Left renal cortex interstitium (tissue), 4 donors: Measurements from ENCODE around the gene GSG1. TPM values are rescaled to one million over a fixed set of nuclear protein-coding genes. Genes with fewer than 3 reads are reported as not detected.
"Not testable (repeated sequence)": the region's sequence is repeated elsewhere in the genome, so short reads cannot be mapped to it uniquely, and the experiment has no call there.

Experiments used
- DNase-seq, 4 donors: peaks; one replicate each; pipeline ENCODE4 v3.0.0-alpha.2; 2013; ENCODE audit warnings: low read depth in 4 of 4, low spot score in 2 of 4, missing footprints in 1 of 4
- polyA plus RNA-seq, 4 donors: library from polyadenylated mRNA; unstranded; fragments of 120-200 nt; gene quantifications; one replicate each; pipeline ENCODE4 v1.2.1, GENCODE V29; 2013; ENCODE audit not compliant: insufficient read length in 4 of 4

Gene GSG1
- polyA plus RNA-seq, 4 donors = 0.35 to 0.63 (median 0.57) TPM

- no peak for DNase-seq
Observed at GRCh38 chr12:13066459-13066858, 37.0 kb downstream of the GSG1 start.

GRCh38 chr12:13066014-13066413, 37.5 kb downstream of the GSG1 start:
- DNase-seq = no peak

GRCh38 chr12:13062669-13063068, 40.8 kb downstream of the GSG1 start:
- DNase-seq = no peak

GRCh38 chr12:13061377-13061776, 42.1 kb downstream of the GSG1 start:
- DNase-seq = no peak

- no peak for DNase-seq
Observed at GRCh38 chr12:13060581-13060980, 42.9 kb downstream of the GSG1 start.

- not testable (repeated sequence) for DNase-seq
Observed at GRCh38 chr12:13053617-13054016, 49.9 kb downstream of the GSG1 start.

- DNase-seq = no peak
Observed at GRCh38 chr12:13052421-13052820, 51.0 kb downstream of the GSG1 start.

- DNase-seq = no peak
Observed at GRCh38 chr12:13049816-13050215, 53.7 kb downstream of the GSG1 start.

GRCh38 chr12:13046964-13047363, 56.5 kb downstream of the GSG1 start:
- DNase-seq = no peak

GRCh38 chr12:13045816-13046215, 57.7 kb downstream of the GSG1 start:
- DNase-seq = no peak

- no peak for DNase-seq
Observed at GRCh38 chr12:13044906-13045299, 58.6 kb downstream of the GSG1 start.

GRCh38 chr12:13044002-13044905, 59.2 kb downstream of the GSG1 start, which contains the start of gene FAM234B:
Gene FAM234B, plus strand, starts transcription at chr12:13044381. Its CDS starts 23 bp downstream, at chr12:13044404.
- peak in 2 of 4 donors; percentile 41 to 64 for DNase-seq

GRCh38 chr12:13042666-13043230, 60.7 kb downstream of the GSG1 start:
- no peak for DNase-seq

GRCh38 chr12:13041224-13041623, 62.2 kb downstream of the GSG1 start:
- no peak for DNase-seq

- no peak for DNase-seq
Observed at GRCh38 chr12:13039328-13039956, 64.0 kb downstream of the GSG1 start.

- no peak for DNase-seq
Observed at GRCh38 chr12:13038491-13039161, 64.8 kb downstream of the GSG1 start.

GRCh38 chr12:13036881-13037280, 66.6 kb downstream of the GSG1 start:
- DNase-seq = no peak

- DNase-seq = not testable (repeated sequence)
Observed at GRCh38 chr12:13035335-13035734, 68.1 kb downstream of the GSG1 start.
